Neural crest cell (in vitro differentiated cells): ENCODE measurements around the gene NRG2. TPM values are rescaled to one million over a fixed set of nuclear protein-coding genes. Genes with fewer than 3 reads are reported as not detected.

ENCODE experiments used
- DNase-seq: peaks from one replicate; pipeline ENCODE4 v3.0.0; 2021; ENCODE audit warnings: low read depth, mixed read lengths, low spot score
- H3K27ac Mint-ChIP-seq: one replicate; pipeline ENCODE4 v1.8.0; 2021; ENCODE audit warnings: mild to moderate bottlenecking, mixed read lengths; ENCODE audit not compliant: unreplicated experiment
- H3K27me3 Mint-ChIP-seq: 2 replicates; pipeline ENCODE4 v1.8.0; 2021; ENCODE audit warnings: low read depth, mild to moderate bottlenecking, mixed read lengths
- H3K36me3 Mint-ChIP-seq: 2 replicates; pipeline ENCODE4 v1.8.0; 2021; ENCODE audit warnings: low read depth, mild to moderate bottlenecking, mixed read lengths
- H3K4me1 Mint-ChIP-seq: 2 replicates; pipeline ENCODE4 v1.8.0; 2021; ENCODE audit warnings: mixed read lengths
- H3K4me3 Mint-ChIP-seq: one replicate; pipeline ENCODE4 v1.8.0; 2021; ENCODE audit warnings: mild to moderate bottlenecking, mixed read lengths
- H3K9me3 Mint-ChIP-seq: 2 replicates; pipeline ENCODE4 v1.8.0; 2021; ENCODE audit warnings: mixed read lengths
- CTCF ChIP-seq: fragments of 200-600 bp; sonication (generic); conservative IDR thresholded peaks from 2 replicates; pipeline ENCODE4 v1.5.0; 2021; ENCODE audit warnings: antibody characterized with exemption, mild to moderate bottlenecking
- total RNA-seq: library from RNA; stranded (reverse); gene quantifications from 2 replicates; pipeline ENCODE4 v1.2.1, GENCODE V29; 2021

NRG2 gene
- total RNA-seq, 1 donor from 2014 or later = 0.82 TPM

GRCh38 chr5:139838381-139839197 is 204.5 kb downstream of the NRG2 start:
- no peaks in the 10 kb centered on the region for H3K36me3 Mint-ChIP-seq
- H3K4me1 Mint-ChIP-seq = no peaks in the 10 kb centered on the region
- H3K27me3 Mint-ChIP-seq = peaks cover 25% of the 10 kb centered on the region
- no peak overlapping the region for H3K4me3 Mint-ChIP-seq
- TF ChIP-seq CTCF = no peak
- DNase-seq = no peak
- no peak overlapping the region for H3K27ac Mint-ChIP-seq
- H3K9me3 Mint-ChIP-seq = no peaks in the 10 kb centered on the region

GRCh38 chr5:139837711-139838380 is 205.3 kb downstream of the NRG2 start:
- H3K27ac Mint-ChIP-seq = no peak overlapping the region
- DNase-seq = no peak
- peaks cover 28% of the 10 kb centered on the region for H3K27me3 Mint-ChIP-seq
- TF ChIP-seq CTCF = no peak
- H3K4me1 Mint-ChIP-seq = no peaks in the 10 kb centered on the region
- H3K9me3 Mint-ChIP-seq = no peaks in the 10 kb centered on the region
- no peaks in the 10 kb centered on the region for H3K36me3 Mint-ChIP-seq
- H3K4me3 Mint-ChIP-seq = no peak overlapping the region

DNA sequence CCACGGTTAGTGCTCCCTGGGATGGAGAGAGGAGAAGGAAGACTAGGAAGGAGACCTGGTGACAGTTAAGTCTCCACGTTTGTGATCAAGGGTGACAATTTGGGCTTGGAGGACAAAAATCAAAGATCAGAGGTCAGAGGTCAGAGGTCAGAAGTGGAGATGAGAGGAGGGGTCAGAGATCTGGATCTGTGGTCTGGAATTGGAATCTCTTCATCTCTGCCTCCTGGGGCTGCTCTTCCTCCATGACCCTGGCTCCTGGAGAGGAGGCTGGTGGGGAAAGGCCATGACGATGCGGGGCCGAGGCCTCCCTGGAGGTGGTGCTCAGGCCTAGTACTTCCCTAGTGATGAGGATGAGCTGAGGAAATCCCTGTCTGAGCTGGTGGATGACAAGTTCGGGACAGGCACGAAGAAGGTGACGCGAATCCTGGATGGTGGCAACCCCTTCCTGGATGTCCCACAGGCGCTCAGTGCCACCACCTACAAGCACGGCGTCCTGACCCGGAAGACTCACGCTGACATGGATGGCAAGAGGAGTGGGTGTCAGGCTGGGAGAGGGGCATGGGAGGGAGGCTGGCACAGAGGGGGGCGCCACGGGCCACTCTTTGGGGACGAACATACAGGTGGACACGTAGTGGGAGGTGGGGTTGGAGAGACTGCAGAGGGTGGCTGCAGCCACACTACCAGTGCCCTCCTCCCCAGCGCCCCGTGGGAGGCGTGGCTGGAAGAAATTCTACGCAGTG is 206.5 kb downstream of the NRG2 start:
- no peak for DNase-seq
- H3K4me3 Mint-ChIP-seq = no peak overlapping the region
- no peak overlapping the region for H3K27ac Mint-ChIP-seq
- H3K9me3 Mint-ChIP-seq = no peaks in the 10 kb centered on the region
- no peak for TF ChIP-seq CTCF
- H3K27me3 Mint-ChIP-seq = peaks cover 38% of the 10 kb centered on the region
- H3K4me1 Mint-ChIP-seq = no peaks in the 10 kb centered on the region
- H3K36me3 Mint-ChIP-seq = no peaks in the 10 kb centered on the region

GRCh38 chr5:139835656-139836055 is 207.4 kb downstream of the NRG2 start:
- Mint-ChIP-seq H3K9me3 (no peaks in the 10 kb centered on the region), H3K27me3 (peaks cover 46% of the 10 kb centered on the region), H3K4me1 (no peaks in the 10 kb centered on the region)

More at GRCh38 chr5:139835656-139836055, 207.4 kb downstream of the NRG2 start:
- Mint-ChIP-seq H3K4me3 (no peak overlapping the region), H3K27ac (no peak overlapping the region), H3K36me3 (no peaks in the 10 kb centered on the region)
- DNase-seq = no peak
- TF ChIP-seq CTCF = no peak
